Mesenchymal stem cell (in vitro differentiated cells and primary cell): ENCODE results near the gene PRR23B.

Experiments used
- DNase-seq: peaks from one replicate; pipeline ENCODE4 v3.0.0-alpha.2; 2013
- H2AFZ ChIP-seq: one replicate; pipeline ENCODE4 v1.6.1; 2013; ENCODE audit warnings: low read depth, mild to moderate bottlenecking, control low read depth, inconsistent platforms, low read length, moderate library complexity
- H2AK5ac ChIP-seq: 2 replicates; pipeline ENCODE4 v1.6.1; 2013; ENCODE audit warnings: low read length, moderate library complexity, mild to moderate bottlenecking, inconsistent platforms; ENCODE audit not compliant: severe bottlenecking
- H2BK120ac ChIP-seq: one replicate; pipeline ENCODE4 v1.6.1; 2013; ENCODE audit warnings: low read depth, mild to moderate bottlenecking, inconsistent platforms, low read length, moderate library complexity
- H2BK12ac ChIP-seq, 2 experiments: one replicate each; pipeline ENCODE4 v1.6.1; 2013; ENCODE audit warnings: inconsistent platforms in 2 of 2, low read length in 2 of 2, mild to moderate bottlenecking in 2 of 2, moderate library complexity in 2 of 2, control low read depth in 1 of 2
- H2BK15ac ChIP-seq: one replicate; pipeline ENCODE4 v1.6.1; 2013; ENCODE audit warnings: mild to moderate bottlenecking, low read depth, inconsistent platforms; ENCODE audit not compliant: poor library complexity, severe bottlenecking
- H2BK5ac ChIP-seq: 2 replicates; pipeline ENCODE4 v1.6.1; 2013; ENCODE audit warnings: low read depth, mild to moderate bottlenecking, low read length, control low read depth, inconsistent platforms; ENCODE audit not compliant: poor library complexity, severe bottlenecking
- H3K14ac ChIP-seq, 2 experiments: one replicate each; pipeline ENCODE4 v1.6.1; 2013; ENCODE audit warnings: inconsistent platforms in 2 of 2, low read length in 2 of 2, control low read depth in 1 of 2, mild to moderate bottlenecking in 1 of 2, moderate library complexity in 1 of 2
- H3K18ac ChIP-seq, 2 experiments: one replicate each; pipeline ENCODE4 v1.6.1; 2013; ENCODE audit warnings: inconsistent platforms in 2 of 2, low read length in 2 of 2, control low read depth in 1 of 2, low read depth in 1 of 2, mild to moderate bottlenecking in 1 of 2
- H3K23ac ChIP-seq, 2 experiments: one replicate each; pipeline ENCODE4 v1.6.1; 2013; ENCODE audit warnings: inconsistent platforms in 2 of 2, low read length in 2 of 2, mild to moderate bottlenecking in 2 of 2, moderate library complexity in 2 of 2, control low read depth in 1 of 2
- H3K27ac ChIP-seq: 2 replicates; pipeline ENCODE4 v1.5.1; 2013; ENCODE audit warnings: mild to moderate bottlenecking, moderate library complexity, low read length, control low read depth, inconsistent platforms; ENCODE audit not compliant: poor library complexity, severe bottlenecking
- H3K27me3 ChIP-seq, 2 experiments: 2 replicates each; pipeline versions ENCODE4 v1.6.1 to v1.7.0; 2013; ENCODE audit warnings: low read length in 2 of 2, mild to moderate bottlenecking in 2 of 2, moderate library complexity in 2 of 2, control low read depth in 1 of 2, inconsistent platforms in 1 of 2; ENCODE audit not compliant: control insufficient read depth in 1 of 2, insufficient read depth in 1 of 2
- H3K36me3 ChIP-seq, 2 experiments: 2 replicates each; pipeline versions ENCODE4 v1.6.1 to v1.7.0; 2013; ENCODE audit warnings: low read length in 2 of 2, control low read depth in 1 of 2, inconsistent platforms in 1 of 2, low read depth in 1 of 2, mild to moderate bottlenecking in 1 of 2; ENCODE audit not compliant: insufficient read depth in 2 of 2, control insufficient read depth in 1 of 2
- H3K4ac ChIP-seq, 2 experiments: one replicate each; pipeline ENCODE4 v1.6.1; 2013; ENCODE audit warnings: inconsistent platforms in 2 of 2, low read length in 2 of 2, mild to moderate bottlenecking in 2 of 2, moderate library complexity in 2 of 2, control low read depth in 1 of 2, low read depth in 1 of 2
- H3K4me1 ChIP-seq: 2 replicates; pipeline ENCODE4 v1.6.1; 2013; ENCODE audit warnings: low read depth, low read length, control low read depth; ENCODE audit not compliant: control insufficient read depth, insufficient read depth
- H3K4me2 ChIP-seq: 2 replicates; pipeline ENCODE4 v1.6.1; 2013; ENCODE audit warnings: low read length, mild to moderate bottlenecking, inconsistent platforms; ENCODE audit not compliant: poor library complexity, severe bottlenecking
- H3K4me3 ChIP-seq, 2 experiments: 2 replicates each; pipeline versions ENCODE4 v1.5.1 to v1.7.0; 2013; ENCODE audit warnings: low read length in 2 of 2, mild to moderate bottlenecking in 2 of 2, control low read depth in 1 of 2, low read depth in 1 of 2; ENCODE audit not compliant: insufficient read depth in 1 of 2
- H3K79me1 ChIP-seq: replicated peaks from 2 replicates; pipeline ENCODE4 v1.6.1; 2013; ENCODE audit warnings: mild to moderate bottlenecking, control low read depth, low read length, inconsistent platforms; ENCODE audit not compliant: poor library complexity, severe bottlenecking
- H3K9ac ChIP-seq: 2 replicates; pipeline ENCODE4 v1.7.0; 2013; ENCODE audit warnings: mild to moderate bottlenecking, low read length, moderate library complexity
- H3K9me3 ChIP-seq: 2 replicates; pipeline ENCODE4 v1.7.0; 2013; ENCODE audit warnings: mild to moderate bottlenecking, low read length; ENCODE audit not compliant: control insufficient read depth
- H4K8ac ChIP-seq: one replicate; pipeline ENCODE4 v1.6.1; 2013; ENCODE audit warnings: inconsistent platforms, mild to moderate bottlenecking, low read length, moderate library complexity
- H4K91ac ChIP-seq: one replicate; pipeline ENCODE4 v1.6.1; 2013; ENCODE audit warnings: mild to moderate bottlenecking, low read length, inconsistent platforms
- WGBS: methylation state at CpG from one replicate; pipeline ENCODE4 v1.1.7; 2013; ENCODE audit warnings: mixed read lengths; 5-methylcytosine and 5-hydroxymethylcytosine counted together

PRR23B gene

GRCh38 chr3:138984816-138985215 lies 35.9 kb downstream of the PRR23B start:
- no peak overlapping the region for H2AK5ac ChIP-seq
- 31% methylated on average over 2 of the region's 3 CpGs for WGBS

GRCh38 chr3:138976047-138976446 lies 44.7 kb downstream of the PRR23B start:
- no peaks in the 10 kb centered on the region for H3K79me1 ChIP-seq
- H3K27ac ChIP-seq: no peak overlapping the region
- no peaks in the 10 kb centered on the region for H3K9me3 ChIP-seq
- H3K18ac ChIP-seq: no peak overlapping the region
- H3K4ac ChIP-seq: no peak overlapping the region
- no peak overlapping the region for H4K91ac ChIP-seq
- H4K8ac ChIP-seq: no peak overlapping the region
- no peak overlapping the region for H2BK12ac ChIP-seq
- H2BK120ac ChIP-seq: no peak overlapping the region
- no peak overlapping the region for H3K23ac ChIP-seq
- DNase-seq: no peak
- H3K4me1 ChIP-seq: peaks cover 8% of the 10 kb centered on the region
- H2AK5ac ChIP-seq: no peak overlapping the region
- H3K4me3 ChIP-seq: no peak overlapping the region
- peaks cover 12 to 25% of the 10 kb centered on the region in 2 experiments for H3K27me3 ChIP-seq
- H3K14ac ChIP-seq: no peak overlapping the region
- no peak overlapping the region for H2AFZ ChIP-seq
- H3K36me3 ChIP-seq: no peaks in the 10 kb centered on the region
- no peak overlapping the region for H2BK15ac ChIP-seq
- H3K9ac ChIP-seq: no peak overlapping the region
- no peak overlapping the region for H3K4me2 ChIP-seq
- no peak overlapping the region for H2BK5ac ChIP-seq

More at GRCh38 chr3:138984816-138985215, 35.9 kb downstream of the PRR23B start:
- Histone ChIP-seq H2BK12ac (no peak overlapping the region), H3K4ac (no peak overlapping the region), H3K18ac (no peak overlapping the region), H2BK5ac (no peak overlapping the region), H2AFZ (no peak overlapping the region), H3K9me3 (no peaks in the 10 kb centered on the region), H3K4me2 (no peak overlapping the region), H3K27me3 (peaks cover 39 to 56% of the 10 kb centered on the region in 2 experiments), H4K91ac (no peak overlapping the region), H3K27ac (no peak overlapping the region), H4K8ac (no peak overlapping the region), H3K36me3 (no peaks in the 10 kb centered on the region), H3K4me1 (no peaks in the 10 kb centered on the region), H3K79me1 (no peaks in the 10 kb centered on the region), H2BK15ac (no peak overlapping the region), H3K23ac (no peak overlapping the region), H3K9ac (no peak overlapping the region), H2BK120ac (no peak overlapping the region), H3K14ac (no peak overlapping the region), H3K4me3 (no peak overlapping the region)
- DNase-seq: no peak

GRCh38 chr3:138975351-138975750 lies 45.4 kb downstream of the PRR23B start:
- H3K4me2 ChIP-seq: no peak overlapping the region
- no peak overlapping the region for H3K14ac ChIP-seq
- no peaks in the 10 kb centered on the region for H3K9me3 ChIP-seq
- H3K18ac ChIP-seq: no peak overlapping the region
- no peak overlapping the region for H3K4ac ChIP-seq
- H2AK5ac ChIP-seq: no peak overlapping the region
- H4K91ac ChIP-seq: no peak overlapping the region
- no peaks in the 10 kb centered on the region for H3K36me3 ChIP-seq
- H2AFZ ChIP-seq: no peak overlapping the region
- no peak overlapping the region for H2BK12ac ChIP-seq
- H3K23ac ChIP-seq: no peak overlapping the region
- WGBS: 84% methylated on average over 5 of the region's 8 CpGs
- peaks cover 8% of the 10 kb centered on the region for H3K4me1 ChIP-seq
- no peak overlapping the region for H3K27ac ChIP-seq
- no peaks in the 10 kb centered on the region for H3K79me1 ChIP-seq
- peaks cover 15 to 30% of the 10 kb centered on the region in 2 experiments for H3K27me3 ChIP-seq
- H2BK120ac ChIP-seq: no peak overlapping the region
- H3K4me3 ChIP-seq: no peak overlapping the region
- H2BK5ac ChIP-seq: no peak overlapping the region
- DNase-seq: no peak
- no peak overlapping the region for H3K9ac ChIP-seq
- no peak overlapping the region for H2BK15ac ChIP-seq
- no peak overlapping the region for H4K8ac ChIP-seq

GRCh38 chr3:138974462-138974861 lies 46.3 kb downstream of the PRR23B start:
- no peak overlapping the region for H2BK5ac ChIP-seq

More at GRCh38 chr3:138974462-138974861, 46.3 kb downstream of the PRR23B start:
- Histone ChIP-seq H2AFZ (no peak overlapping the region), H3K27me3 (peaks cover 15 to 31% of the 10 kb centered on the region in 2 experiments), H3K14ac (no peak overlapping the region), H3K4me1 (peaks cover 8% of the 10 kb centered on the region), H2BK120ac (no peak overlapping the region), H3K4ac (no peak overlapping the region), H3K4me2 (no peak overlapping the region), H3K9ac (no peak overlapping the region), H3K9me3 (no peaks in the 10 kb centered on the region), H3K18ac (no peak overlapping the region), H3K23ac (no peak overlapping the region), H3K79me1 (no peaks in the 10 kb centered on the region), H2AK5ac (no peak overlapping the region), H4K91ac (no peak overlapping the region), H3K36me3 (no peaks in the 10 kb centered on the region), H3K4me3 (no peak overlapping the region), H3K27ac (no peak overlapping the region), H2BK12ac (no peak overlapping the region), H2BK15ac (no peak overlapping the region), H4K8ac (no peak overlapping the region)
- WGBS: 77% methylated on average over 5 of the region's 5 CpGs
- no peak for DNase-seq
